H9 (cell line): ENCODE data around the gene SUGP1. TPM values are rescaled to one million over a fixed set of nuclear protein-coding genes. Genes with fewer than 3 reads are reported as not detected.

ENCODE experiments used
- DNase-seq: peaks from one replicate; pipeline ENCODE4 v3.0.0-alpha.2; 2017
- H2AFZ ChIP-seq: one replicate; pipeline ENCODE4 v1.6.1; 2013; ENCODE audit warnings: mild to moderate bottlenecking, low read length, control low read depth, moderate library complexity
- H2AK5ac ChIP-seq: 2 replicates; pipeline ENCODE4 v1.6.1; 2013; ENCODE audit warnings: low read length, control low read depth, mixed read lengths; ENCODE audit not compliant: insufficient read length
- H2BK120ac ChIP-seq: one replicate; pipeline ENCODE4 v1.6.1; 2013; ENCODE audit warnings: low read depth, mild to moderate bottlenecking, low read length, control low read depth, inconsistent platforms; ENCODE audit not compliant: poor library complexity, severe bottlenecking
- H2BK12ac ChIP-seq: 2 replicates; pipeline ENCODE4 v1.6.1; 2013; ENCODE audit warnings: low read length, control low read depth, mixed read lengths, low read depth; ENCODE audit not compliant: insufficient read length
- H2BK15ac ChIP-seq: 2 replicates; pipeline ENCODE4 v1.6.1; 2013; ENCODE audit warnings: low read depth, low read length, control low read depth
- H2BK20ac ChIP-seq: one replicate; pipeline ENCODE4 v1.6.1; 2013; ENCODE audit warnings: low read depth, mild to moderate bottlenecking, low read length, control low read depth, inconsistent platforms; ENCODE audit not compliant: poor library complexity, severe bottlenecking
- H2BK5ac ChIP-seq: 2 replicates; pipeline ENCODE4 v1.6.1; 2013; ENCODE audit warnings: low read length, control low read depth, mixed read lengths; ENCODE audit not compliant: insufficient read length
- H3K14ac ChIP-seq: 2 replicates; pipeline ENCODE4 v1.6.1; 2013; ENCODE audit warnings: low read length, control low read depth; ENCODE audit not compliant: insufficient read depth
- H3K18ac ChIP-seq: 2 replicates; pipeline ENCODE4 v1.6.1; 2013; ENCODE audit warnings: low read depth, mild to moderate bottlenecking, mixed read lengths, low read length, control low read depth; ENCODE audit not compliant: insufficient read length
- H3K23ac ChIP-seq: 2 replicates; pipeline ENCODE4 v1.6.1; 2013; ENCODE audit warnings: low read length, control low read depth, mixed read lengths, low read depth; ENCODE audit not compliant: insufficient read length
- H3K23me2 ChIP-seq: 2 replicates; pipeline ENCODE4 v1.6.1; 2013; ENCODE audit warnings: low read depth, mild to moderate bottlenecking, mixed read lengths, low read length, control low read depth; ENCODE audit not compliant: insufficient read length, poor library complexity, severe bottlenecking
- H3K27ac ChIP-seq: 2 replicates; pipeline ENCODE4 v1.5.1; 2013; ENCODE audit warnings: low read length, control low read depth, mixed read lengths, low read depth; ENCODE audit not compliant: insufficient read length
- H3K27me3 ChIP-seq: 2 replicates; pipeline ENCODE4 v1.6.1; 2013; ENCODE audit warnings: low read length, control low read depth, inconsistent platforms; ENCODE audit not compliant: insufficient read depth
- H3K4ac ChIP-seq: 2 replicates; pipeline ENCODE4 v1.6.1; 2013; ENCODE audit warnings: low read depth, mild to moderate bottlenecking, control low read depth, inconsistent platforms, low read length, moderate library complexity
- H3K4me1 ChIP-seq: 2 replicates; pipeline ENCODE4 v1.6.1; 2013; ENCODE audit warnings: low read length, control low read depth, inconsistent platforms; ENCODE audit not compliant: insufficient read depth
- H3K4me2 ChIP-seq: 2 replicates; pipeline ENCODE4 v1.6.1; 2013; ENCODE audit warnings: low read length, control low read depth, mixed read lengths; ENCODE audit not compliant: insufficient read length, insufficient read depth
- H3K56ac ChIP-seq: 2 replicates; pipeline ENCODE4 v1.6.1; 2013; ENCODE audit warnings: low read depth, mild to moderate bottlenecking, mixed read lengths, low read length, control low read depth; ENCODE audit not compliant: insufficient read length
- H3K79me1 ChIP-seq: 2 replicates; pipeline ENCODE4 v1.6.1; 2013; ENCODE audit warnings: low read depth, mild to moderate bottlenecking, moderate library complexity, low read length, control low read depth, inconsistent platforms; ENCODE audit not compliant: insufficient read depth, poor library complexity, severe bottlenecking
- H3K79me2 ChIP-seq: 2 replicates; pipeline ENCODE4 v1.6.1; 2013; ENCODE audit warnings: low read length, control low read depth, inconsistent platforms; ENCODE audit not compliant: insufficient read depth
- H3K9ac ChIP-seq: 2 replicates; pipeline ENCODE4 v1.6.1; 2013; ENCODE audit warnings: low read length, control low read depth, mixed read lengths; ENCODE audit not compliant: insufficient read length; ENCODE audit errors: extremely low read depth
- H3K9me3 ChIP-seq: one replicate; pipeline ENCODE4 v1.6.1; 2013; ENCODE audit warnings: low read depth, low read length, inconsistent platforms; ENCODE audit not compliant: control insufficient read depth
- H3T11ph ChIP-seq: one replicate; pipeline ENCODE4 v1.6.1; 2013; ENCODE audit warnings: mild to moderate bottlenecking, low read length, control low read depth, inconsistent platforms
- H4K20me1 ChIP-seq: one replicate; pipeline ENCODE4 v1.6.1; 2013; ENCODE audit not compliant: control insufficient read depth, insufficient read length, insufficient read depth
- H4K5ac ChIP-seq: 2 replicates; pipeline ENCODE4 v1.6.1; 2013; ENCODE audit warnings: low read depth, mild to moderate bottlenecking, mixed read lengths, low read length, control low read depth; ENCODE audit not compliant: insufficient read length
- H4K8ac ChIP-seq: replicated peaks from 2 replicates; pipeline ENCODE4 v1.6.1; 2013; ENCODE audit warnings: low read length, control low read depth, mixed read lengths, low read depth; ENCODE audit not compliant: insufficient read length
- H4K91ac ChIP-seq: 2 replicates; pipeline ENCODE4 v1.6.1; 2013; ENCODE audit warnings: low read depth, mild to moderate bottlenecking, moderate library complexity, mixed read lengths, low read length, control low read depth; ENCODE audit not compliant: insufficient read length
- H3K27ac Mint-ChIP-seq, 3 experiments: 2 replicates in 2 of 3; 3 replicates in 1 of 3; pipeline ENCODE4 v1.8.0; 2020 to 2021; ENCODE audit warnings: mixed read lengths in 3 of 3, mild to moderate bottlenecking in 1 of 3, moderate library complexity in 1 of 3
- H3K27me3 Mint-ChIP-seq: 2 replicates; pipeline ENCODE4 v1.8.0; 2021; ENCODE audit warnings: low read depth, mild to moderate bottlenecking, moderate library complexity, mixed read lengths
- H3K36me3 Mint-ChIP-seq, 3 experiments: 2 replicates in 2 of 3; 3 replicates in 1 of 3; pipeline ENCODE4 v1.8.0; 2020 to 2021; ENCODE audit warnings: low read depth in 3 of 3, mixed read lengths in 3 of 3; ENCODE audit not compliant: insufficient read depth in 1 of 3
- H3K4me1 Mint-ChIP-seq, 2 experiments: 2 replicates each; pipeline ENCODE4 v1.8.0; 2020; ENCODE audit warnings: mixed read lengths in 2 of 2
- H3K4me3 Mint-ChIP-seq, 2 experiments: 2 replicates in 1 of 2; 3 replicates in 1 of 2; pipeline ENCODE4 v1.8.0; 2020 to 2021; ENCODE audit warnings: mild to moderate bottlenecking in 2 of 2, mixed read lengths in 2 of 2, moderate library complexity in 1 of 2
- H3K9me3 Mint-ChIP-seq, 2 experiments: 2 replicates in 1 of 2; 3 replicates in 1 of 2; pipeline ENCODE4 v1.8.0; 2020; ENCODE audit warnings: mild to moderate bottlenecking in 2 of 2, mixed read lengths in 2 of 2, moderate library complexity in 1 of 2
- WGBS: extraction: QIAGEN DNeasy Blood & Tissue Kit; methylation state at CpG from one replicate; pipeline ENCODE4 v1.1.7; 2013; ENCODE audit warnings: missing lambda C conversion rate, low lambda C conversion rate, mixed read lengths; ENCODE audit not compliant: insufficient read length; ENCODE audit errors: extremely low coverage; 5-methylcytosine and 5-hydroxymethylcytosine counted together
- total RNA-seq: library from RNA; stranded (reverse); gene quantifications from 2 replicates; pipeline ENCODE4 v1.2.1, GENCODE V29; 2021
- TF ChIP-seq, protein P1 (sequence below): fragments of 200-600 bp; sonication (generic); conservative IDR thresholded peaks from 3 replicates; pipeline ENCODE4 v1.8.0; 2021; ENCODE audit warnings: antibody characterized with exemption, mild to moderate bottlenecking

The SUGP1 gene
- total RNA-seq, 1 experiment from 2014 or later = 103 TPM

DNA sequence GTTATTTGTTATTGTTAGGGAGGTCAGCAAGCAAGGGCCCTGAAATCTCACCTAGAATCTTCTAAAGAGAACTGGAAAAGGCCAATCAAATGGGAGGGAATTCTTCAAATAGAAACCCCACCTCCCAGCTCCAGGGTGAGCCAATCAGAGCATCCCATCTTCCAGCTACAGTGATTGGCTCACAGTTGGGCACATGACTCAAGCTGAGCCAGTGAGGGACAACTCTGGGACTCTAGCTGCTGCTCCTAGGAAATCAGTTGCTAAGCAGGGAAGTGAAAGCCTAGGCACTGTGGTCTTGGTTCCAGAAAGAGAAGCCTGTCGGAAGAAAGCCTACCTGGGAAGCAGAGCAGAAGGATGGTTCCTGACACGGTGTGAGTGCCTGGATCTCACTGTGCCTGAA is 60.6 kb downstream of the SUGP1 start:
- H3K27ac ChIP-seq = no peak overlapping the region
- no peak overlapping the region for H3K4ac ChIP-seq
- H2BK5ac ChIP-seq = no peak overlapping the region
- TF ChIP-seq, protein P1, sequence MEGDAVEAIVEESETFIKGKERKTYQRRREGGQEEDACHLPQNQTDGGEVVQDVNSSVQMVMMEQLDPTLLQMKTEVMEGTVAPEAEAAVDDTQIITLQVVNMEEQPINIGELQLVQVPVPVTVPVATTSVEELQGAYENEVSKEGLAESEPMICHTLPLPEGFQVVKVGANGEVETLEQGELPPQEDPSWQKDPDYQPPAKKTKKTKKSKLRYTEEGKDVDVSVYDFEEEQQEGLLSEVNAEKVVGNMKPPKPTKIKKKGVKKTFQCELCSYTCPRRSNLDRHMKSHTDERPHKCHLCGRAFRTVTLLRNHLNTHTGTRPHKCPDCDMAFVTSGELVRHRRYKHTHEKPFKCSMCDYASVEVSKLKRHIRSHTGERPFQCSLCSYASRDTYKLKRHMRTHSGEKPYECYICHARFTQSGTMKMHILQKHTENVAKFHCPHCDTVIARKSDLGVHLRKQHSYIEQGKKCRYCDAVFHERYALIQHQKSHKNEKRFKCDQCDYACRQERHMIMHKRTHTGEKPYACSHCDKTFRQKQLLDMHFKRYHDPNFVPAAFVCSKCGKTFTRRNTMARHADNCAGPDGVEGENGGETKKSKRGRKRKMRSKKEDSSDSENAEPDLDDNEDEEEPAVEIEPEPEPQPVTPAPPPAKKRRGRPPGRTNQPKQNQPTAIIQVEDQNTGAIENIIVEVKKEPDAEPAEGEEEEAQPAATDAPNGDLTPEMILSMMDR = no peak
- no peak overlapping the region for H2BK120ac ChIP-seq
- no peak overlapping the region for H3T11ph ChIP-seq
- Mint-ChIP-seq H3K4me1 (peaks cover 18 to 32% of the 10 kb centered on the region in 2 experiments), H3K27me3 (peaks cover 56% of the 10 kb centered on the region), H3K9me3 (no peaks in the 10 kb centered on the region; a peak in 1 of 5 replicates), H3K27ac (no peak overlapping the region), H3K4me3 (peak overlapping the region; percentile 15 to 79; a peak in 4 of 5 replicates), H3K36me3 (peaks cover 8 to 16% (median 16%) of the 10 kb centered on the region in 3 experiments)
- no peak overlapping the region for H3K4me2 ChIP-seq
- no peaks in the 10 kb centered on the region for H3K79me1 ChIP-seq
- H3K4me1 ChIP-seq = no peaks in the 10 kb centered on the region; the same call in 1 of the 2 replicates
- no peak overlapping the region for H3K56ac ChIP-seq
- H4K5ac ChIP-seq = no peak overlapping the region
- H3K79me2 ChIP-seq = no peaks in the 10 kb centered on the region
- no peaks in the 10 kb centered on the region for H3K9me3 ChIP-seq
- H2BK12ac ChIP-seq = no peak overlapping the region
- peaks cover 16% of the 10 kb centered on the region for H3K23me2 ChIP-seq
- H4K91ac ChIP-seq = no peak overlapping the region
- no peak overlapping the region for H3K18ac ChIP-seq
- no peak overlapping the region for H3K14ac ChIP-seq
- no peak overlapping the region for H2BK15ac ChIP-seq
- no peak overlapping the region for H3K23ac ChIP-seq
- peaks cover 5% of the 10 kb centered on the region; the same call in 1 of the 2 replicates for H3K27me3 ChIP-seq
- H4K8ac ChIP-seq = no peak overlapping the region
- H3K9ac ChIP-seq = no peak overlapping the region
- no CpG with 5 or more reads among the region's 2 CpGs for WGBS
- H2BK20ac ChIP-seq = no peak overlapping the region
- no peak overlapping the region for H2AK5ac ChIP-seq
- H2AFZ ChIP-seq = no peak overlapping the region
- no peaks in the 10 kb centered on the region for H4K20me1 ChIP-seq
- peak; percentile 89 for DNase-seq
